ENCODE results near the gene RBM25.

GRCh38 chr14:73170686-73171085 lies 112.4 kb downstream of the RBM25 start:
- TF ChIP-seq CTCF (IDR thresholded peaks at IDR 0.05) (no peak), ATF1 (CRISPR knock-in tag; IDR thresholded peaks at IDR 0.05) (no peak), ZNF219 (CRISPR knock-in tag; IDR thresholded peaks at IDR 0.05; ENCODE audit: borderline replicate concordance) (no peak), ZNF232 (CRISPR knock-in tag; IDR thresholded peaks at IDR 0.05) (no peak), ZNF416 (CRISPR knock-in tag; IDR thresholded peaks at IDR 0.05) (no peak), ESRRA (CRISPR knock-in tag; IDR thresholded peaks at IDR 0.05; ENCODE audit: borderline replicate concordance) (no peak)
- TF ChIP-seq, protein P1, sequence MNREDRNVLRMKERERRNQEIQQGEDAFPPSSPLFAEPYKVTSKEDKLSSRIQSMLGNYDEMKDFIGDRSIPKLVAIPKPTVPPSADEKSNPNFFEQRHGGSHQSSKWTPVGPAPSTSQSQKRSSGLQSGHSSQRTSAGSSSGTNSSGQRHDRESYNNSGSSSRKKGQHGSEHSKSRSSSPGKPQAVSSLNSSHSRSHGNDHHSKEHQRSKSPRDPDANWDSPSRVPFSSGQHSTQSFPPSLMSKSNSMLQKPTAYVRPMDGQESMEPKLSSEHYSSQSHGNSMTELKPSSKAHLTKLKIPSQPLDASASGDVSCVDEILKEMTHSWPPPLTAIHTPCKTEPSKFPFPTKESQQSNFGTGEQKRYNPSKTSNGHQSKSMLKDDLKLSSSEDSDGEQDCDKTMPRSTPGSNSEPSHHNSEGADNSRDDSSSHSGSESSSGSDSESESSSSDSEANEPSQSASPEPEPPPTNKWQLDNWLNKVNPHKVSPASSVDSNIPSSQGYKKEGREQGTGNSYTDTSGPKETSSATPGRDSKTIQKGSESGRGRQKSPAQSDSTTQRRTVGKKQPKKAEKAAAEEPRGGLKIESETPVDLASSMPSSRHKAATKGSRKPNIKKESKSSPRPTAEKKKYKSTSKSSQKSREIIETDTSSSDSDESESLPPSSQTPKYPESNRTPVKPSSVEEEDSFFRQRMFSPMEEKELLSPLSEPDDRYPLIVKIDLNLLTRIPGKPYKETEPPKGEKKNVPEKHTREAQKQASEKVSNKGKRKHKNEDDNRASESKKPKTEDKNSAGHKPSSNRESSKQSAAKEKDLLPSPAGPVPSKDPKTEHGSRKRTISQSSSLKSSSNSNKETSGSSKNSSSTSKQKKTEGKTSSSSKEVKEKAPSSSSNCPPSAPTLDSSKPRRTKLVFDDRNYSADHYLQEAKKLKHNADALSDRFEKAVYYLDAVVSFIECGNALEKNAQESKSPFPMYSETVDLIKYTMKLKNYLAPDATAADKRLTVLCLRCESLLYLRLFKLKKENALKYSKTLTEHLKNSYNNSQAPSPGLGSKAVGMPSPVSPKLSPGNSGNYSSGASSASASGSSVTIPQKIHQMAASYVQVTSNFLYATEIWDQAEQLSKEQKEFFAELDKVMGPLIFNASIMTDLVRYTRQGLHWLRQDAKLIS (CRISPR knock-in tag; IDR thresholded peaks at IDR 0.05; ENCODE audit: borderline replicate concordance) = no peak
- TF ChIP-seq, protein P2, sequence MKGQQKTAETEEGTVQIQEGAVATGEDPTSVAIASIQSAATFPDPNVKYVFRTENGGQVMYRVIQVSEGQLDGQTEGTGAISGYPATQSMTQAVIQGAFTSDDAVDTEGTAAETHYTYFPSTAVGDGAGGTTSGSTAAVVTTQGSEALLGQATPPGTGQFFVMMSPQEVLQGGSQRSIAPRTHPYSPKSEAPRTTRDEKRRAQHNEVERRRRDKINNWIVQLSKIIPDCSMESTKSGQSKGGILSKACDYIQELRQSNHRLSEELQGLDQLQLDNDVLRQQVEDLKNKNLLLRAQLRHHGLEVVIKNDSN (CRISPR knock-in tag; IDR thresholded peaks at IDR 0.05) = no peak
- TF ChIP-seq, protein P3, sequence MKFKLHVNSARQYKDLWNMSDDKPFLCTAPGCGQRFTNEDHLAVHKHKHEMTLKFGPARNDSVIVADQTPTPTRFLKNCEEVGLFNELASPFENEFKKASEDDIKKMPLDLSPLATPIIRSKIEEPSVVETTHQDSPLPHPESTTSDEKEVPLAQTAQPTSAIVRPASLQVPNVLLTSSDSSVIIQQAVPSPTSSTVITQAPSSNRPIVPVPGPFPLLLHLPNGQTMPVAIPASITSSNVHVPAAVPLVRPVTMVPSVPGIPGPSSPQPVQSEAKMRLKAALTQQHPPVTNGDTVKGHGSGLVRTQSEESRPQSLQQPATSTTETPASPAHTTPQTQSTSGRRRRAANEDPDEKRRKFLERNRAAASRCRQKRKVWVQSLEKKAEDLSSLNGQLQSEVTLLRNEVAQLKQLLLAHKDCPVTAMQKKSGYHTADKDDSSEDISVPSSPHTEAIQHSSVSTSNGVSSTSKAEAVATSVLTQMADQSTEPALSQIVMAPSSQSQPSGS (CRISPR knock-in tag; IDR thresholded peaks at IDR 0.05; ENCODE audit: borderline replicate concordance, low read depth) = no peak
- TF ChIP-seq, protein P4, sequence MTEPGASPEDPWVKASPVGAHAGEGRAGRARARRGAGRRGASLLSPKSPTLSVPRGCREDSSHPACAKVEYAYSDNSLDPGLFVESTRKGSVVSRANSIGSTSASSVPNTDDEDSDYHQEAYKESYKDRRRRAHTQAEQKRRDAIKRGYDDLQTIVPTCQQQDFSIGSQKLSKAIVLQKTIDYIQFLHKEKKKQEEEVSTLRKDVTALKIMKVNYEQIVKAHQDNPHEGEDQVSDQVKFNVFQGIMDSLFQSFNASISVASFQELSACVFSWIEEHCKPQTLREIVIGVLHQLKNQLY (CRISPR knock-in tag; IDR thresholded peaks at IDR 0.05) = no peak
- TF ChIP-seq, protein P5, sequence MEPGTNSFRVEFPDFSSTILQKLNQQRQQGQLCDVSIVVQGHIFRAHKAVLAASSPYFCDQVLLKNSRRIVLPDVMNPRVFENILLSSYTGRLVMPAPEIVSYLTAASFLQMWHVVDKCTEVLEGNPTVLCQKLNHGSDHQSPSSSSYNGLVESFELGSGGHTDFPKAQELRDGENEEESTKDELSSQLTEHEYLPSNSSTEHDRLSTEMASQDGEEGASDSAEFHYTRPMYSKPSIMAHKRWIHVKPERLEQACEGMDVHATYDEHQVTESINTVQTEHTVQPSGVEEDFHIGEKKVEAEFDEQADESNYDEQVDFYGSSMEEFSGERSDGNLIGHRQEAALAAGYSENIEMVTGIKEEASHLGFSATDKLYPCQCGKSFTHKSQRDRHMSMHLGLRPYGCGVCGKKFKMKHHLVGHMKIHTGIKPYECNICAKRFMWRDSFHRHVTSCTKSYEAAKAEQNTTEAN (CRISPR knock-in tag; IDR thresholded peaks at IDR 0.05) = no peak
